ENCODE results near the gene SHISA6. TPM values are rescaled to one million over a fixed set of nuclear protein-coding genes. Genes with fewer than 3 reads are reported as not detected.

SHISA6 gene
- total and polyA plus RNA-seq, 2 donors (not counting 1 experiment from before 2014, with no cell fraction given) = not detected

- no peak overlapping the region for H3K27ac Mint-ChIP-seq
- no peaks in the 10 kb centered on the region for H3K27me3 Mint-ChIP-seq
- no peak overlapping the region for H3K27ac ChIP-seq (ENCODE audit: low read length in 2 of 2)
- H3K4me2 ChIP-seq (replicated peaks; ENCODE audit: low read depth, low read length, poor library complexity, severe bottlenecking) = no peak overlapping the region
- H2AFZ ChIP-seq (ENCODE audit: insufficient read depth, low read depth, low read length, poor library complexity, severe bottlenecking) = no peak overlapping the region
- H3K36me3 ChIP-seq (replicated peaks in 1 of 2; ENCODE audit: control extremely low read depth in 1 of 2, control insufficient read depth in 1 of 2, extremely low read depth in 1 of 2, insufficient read depth in 2 of 2, low read length in 1 of 2) = no peaks in the 10 kb centered on the region
- 82% methylated on average over 13 of the region's 14 CpGs for WGBS (ENCODE audit: insufficient coverage)
- H3K9ac ChIP-seq (ENCODE audit: low read length) = no peak overlapping the region
- no peak overlapping the region for H3K4me3 ChIP-seq (ENCODE audit: control extremely low read depth in 1 of 5, extremely low read depth in 1 of 5, insufficient read depth in 1 of 5, low read depth in 2 of 5, low read length in 4 of 5)
- no peaks in the 10 kb centered on the region for H3K4me1 ChIP-seq (ENCODE audit: control insufficient read depth in 2 of 2, insufficient read depth in 2 of 2, low read length in 2 of 2)
- no peak overlapping the region for H3K4me3 Mint-ChIP-seq
- DNase-seq (no peak), ATAC-seq (ENCODE audit: low read depth) (no peak)
- ChIA-PET POLR2A (no interaction called here), CTCF (no interaction called here)
- H3K27me3 ChIP-seq (replicated peaks in 1 of 4; ENCODE audit: control extremely low read depth in 1 of 4, control insufficient read depth in 3 of 4, insufficient read depth in 4 of 4, low read length in 3 of 4) = no peaks in the 10 kb centered on the region
- H3K9me3 Mint-ChIP-seq (ENCODE audit: insufficient read depth) = peaks cover 4% of the 10 kb centered on the region
- intact Hi-C loops (cut with micrococcal nuclease) = no loop called here
- no peak for TF ChIP-seq EZH2 (IDR thresholded peaks at IDR 0.05; ENCODE audit: borderline replicate concordance, insufficient read depth, low read depth, low read length, poor library complexity, severe bottlenecking)
- no peak for TF ChIP-seq CTCF (IDR thresholded peaks at IDR 0.05)
- H3K79me2 ChIP-seq (ENCODE audit: control insufficient read depth, insufficient read depth, low read length) = no peaks in the 10 kb centered on the region
- H4K20me1 ChIP-seq (ENCODE audit: control insufficient read depth, insufficient read depth, low read length, poor library complexity, severe bottlenecking) = no peaks in the 10 kb centered on the region
- H3K9me3 ChIP-seq (ENCODE audit: control extremely low read depth in 1 of 3, control insufficient read depth in 2 of 3, insufficient read depth in 1 of 3, low read length in 2 of 3) = peaks cover 0 to 26% (median 0%) of the 10 kb centered on the region in 3 donors
- H3K4me1 Mint-ChIP-seq = no peaks in the 10 kb centered on the region
Measured at GRCh38 chr17:11490171-11490755, 249.2 kb downstream of the SHISA6 start.

- intact Hi-C loops (cut with micrococcal nuclease) = no loop called here
- DNase-seq (no peak), ATAC-seq (ENCODE audit: low read depth) (no peak)
- no peak overlapping the region for H3K4me3 ChIP-seq (ENCODE audit: control extremely low read depth in 1 of 5, extremely low read depth in 1 of 5, insufficient read depth in 1 of 5, low read depth in 2 of 5, low read length in 4 of 5)
- H3K36me3 ChIP-seq (replicated peaks in 1 of 2; ENCODE audit: control extremely low read depth in 1 of 2, control insufficient read depth in 1 of 2, extremely low read depth in 1 of 2, insufficient read depth in 2 of 2, low read length in 1 of 2) = no peaks in the 10 kb centered on the region
- H3K4me1 Mint-ChIP-seq = no peaks in the 10 kb centered on the region
- H3K9me3 Mint-ChIP-seq (ENCODE audit: insufficient read depth) = peaks cover 4% of the 10 kb centered on the region
- no peak overlapping the region for H3K9ac ChIP-seq (ENCODE audit: low read length)
- H3K4me1 ChIP-seq (ENCODE audit: control insufficient read depth in 2 of 2, insufficient read depth in 2 of 2, low read length in 2 of 2) = no peaks in the 10 kb centered on the region
- no peak overlapping the region for H3K27ac Mint-ChIP-seq
- POLR2A ChIA-PET = no interaction called here
- peaks cover 0 to 25% (median 0%) of the 10 kb centered on the region in 3 donors for H3K9me3 ChIP-seq (ENCODE audit: control extremely low read depth in 1 of 3, control insufficient read depth in 2 of 3, insufficient read depth in 1 of 3, low read length in 2 of 3)
- no peaks in the 10 kb centered on the region for H3K27me3 Mint-ChIP-seq
- no peak overlapping the region for H3K4me3 Mint-ChIP-seq
- no peak overlapping the region for H2AFZ ChIP-seq (ENCODE audit: insufficient read depth, low read depth, low read length, poor library complexity, severe bottlenecking)
- no peaks in the 10 kb centered on the region for H3K27me3 ChIP-seq (replicated peaks in 1 of 4; ENCODE audit: control extremely low read depth in 1 of 4, control insufficient read depth in 3 of 4, insufficient read depth in 4 of 4, low read length in 3 of 4)
- no peak for TF ChIP-seq CTCF (IDR thresholded peaks at IDR 0.05)
- CTCF ChIA-PET = no interaction called here
- WGBS (ENCODE audit: insufficient coverage) = 100% methylated on average over 1 of the region's 1 CpG
- no peak overlapping the region for H3K4me2 ChIP-seq (replicated peaks; ENCODE audit: low read depth, low read length, poor library complexity, severe bottlenecking)
- H3K79me2 ChIP-seq (ENCODE audit: control insufficient read depth, insufficient read depth, low read length) = no peaks in the 10 kb centered on the region
- no peak overlapping the region for H3K27ac ChIP-seq (ENCODE audit: low read length in 2 of 2)
- no peaks in the 10 kb centered on the region for H4K20me1 ChIP-seq (ENCODE audit: control insufficient read depth, insufficient read depth, low read length, poor library complexity, severe bottlenecking)
Measured at GRCh38 chr17:11492511-11492910, 251.5 kb downstream of the SHISA6 start.

Measured in B cell (primary cell).